ENCODE measurements around the gene SVIL.

SVIL gene

GRCh38 chr10:29409241-29410054 lies 225.3 kb downstream of the SVIL start:
- H3K4me3 ChIP-seq (IDR thresholded peaks at IDR 0.05; ENCODE audit: insufficient read depth, low read depth, low read length), result no peak overlapping the region
- no peak for TF ChIP-seq CTCF (conservative IDR thresholded peaks at IDR 0.05; ENCODE audit: low read depth, low read length)
- H3K9ac ChIP-seq, result peak overlapping the region; percentile 58; the same call in 1 of the 2 replicates
- no peaks in the 10 kb centered on the region for H3K27me3 ChIP-seq (ENCODE audit: insufficient read depth, low read depth)
- H3K79me2 ChIP-seq (ENCODE audit: insufficient read depth, low read depth), result peaks cover 8% of the 10 kb centered on the region; the same call in 1 of the 2 replicates
- peak overlapping the region; percentile 35 for H3K4me2 ChIP-seq
- H3K4me1 ChIP-seq (ENCODE audit: low read depth, poor library complexity, severe bottlenecking), result peaks cover 9% of the 10 kb centered on the region
- H2AFZ ChIP-seq (ENCODE audit: low read depth), result peak overlapping the region; percentile 39
- H4K20me1 ChIP-seq (ENCODE audit: insufficient read depth), result no peaks in the 10 kb centered on the region
- H3K36me3 ChIP-seq (ENCODE audit: insufficient read depth), result no peaks in the 10 kb centered on the region
- H3K27ac ChIP-seq, result peak overlapping the region; percentile 43

GRCh38 chr10:29408847-29409240 lies 225.9 kb downstream of the SVIL start:
- H3K4me3 ChIP-seq (IDR thresholded peaks at IDR 0.05; ENCODE audit: insufficient read depth, low read depth, low read length), result no peak overlapping the region
- H3K36me3 ChIP-seq (ENCODE audit: insufficient read depth), result no peaks in the 10 kb centered on the region
- H3K27me3 ChIP-seq (ENCODE audit: insufficient read depth, low read depth), result no peaks in the 10 kb centered on the region
- H4K20me1 ChIP-seq (ENCODE audit: insufficient read depth), result no peaks in the 10 kb centered on the region
- H3K4me1 ChIP-seq (ENCODE audit: low read depth, poor library complexity, severe bottlenecking), result peaks cover 9% of the 10 kb centered on the region
- peaks cover 8% of the 10 kb centered on the region; the same call in 1 of the 2 replicates for H3K79me2 ChIP-seq (ENCODE audit: insufficient read depth, low read depth)
- no peak for TF ChIP-seq CTCF (conservative IDR thresholded peaks at IDR 0.05; ENCODE audit: low read depth, low read length)
- H2AFZ ChIP-seq (ENCODE audit: low read depth), result peak overlapping the region; percentile 39
- peak overlapping the region; percentile 58; the same call in 1 of the 2 replicates for H3K9ac ChIP-seq
- H3K27ac ChIP-seq, result peak overlapping the region; percentile 43; the same call in 1 of the 2 replicates
- peak overlapping the region; percentile 27 for H3K4me2 ChIP-seq
